Stimulated activated CD8-positive, alpha-beta memory T cell treated with anti-CD3 and anti-CD28 coated beads, Interleukin-7, amount 100 ng/mL, for 1 hour (primary cell): ENCODE results near the gene EIF4E1B.

Experiments
- DNase-seq, 2 donors: peaks; one replicate each; pipeline ENCODE4 v3.0.0-alpha.2; 2020; ENCODE audit warnings: low read depth in 2 of 2

Gene EIF4E1B

DNA sequence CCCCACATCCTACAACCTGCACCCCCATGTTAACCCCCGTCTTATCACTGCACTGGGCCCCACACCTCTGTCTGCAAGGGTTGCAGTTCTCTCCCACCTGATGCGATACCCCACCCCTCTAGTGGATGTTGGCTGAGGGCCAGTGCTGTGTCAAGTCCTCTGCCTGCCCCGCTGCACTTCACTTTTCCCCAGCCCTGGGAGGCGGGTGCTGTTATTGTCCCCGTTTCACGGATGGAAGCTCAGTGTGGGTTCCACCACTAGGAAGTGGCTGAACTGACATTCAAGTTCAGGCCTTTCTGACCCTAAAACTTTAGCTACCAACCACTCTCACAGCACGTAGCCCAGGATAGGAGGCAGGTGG, 3.6 kb upstream of the EIF4E1B start:
- no peak for DNase-seq

DNA sequence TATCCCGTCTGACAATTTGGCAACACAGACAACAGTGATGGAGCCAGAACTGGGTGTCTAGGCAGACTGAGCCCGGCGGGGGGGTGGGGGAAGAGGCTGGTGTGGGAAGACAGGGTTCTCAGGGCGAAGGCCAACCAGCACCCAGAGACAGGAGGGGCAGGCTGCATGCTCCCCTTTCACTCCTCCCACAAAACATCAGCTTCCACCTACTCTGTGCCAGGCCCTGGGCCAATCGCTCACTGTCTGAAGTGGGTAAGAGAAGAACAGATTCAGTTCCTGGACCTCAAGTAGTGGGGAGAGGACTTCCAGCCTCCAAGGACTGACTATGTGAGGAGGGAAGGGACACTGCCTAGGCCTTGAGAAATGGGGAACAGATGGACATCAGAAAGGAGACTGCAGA, 2.9 kb upstream of the EIF4E1B start:
- DNase-seq: no peak

- DNase-seq: no peak
Observed at GRCh38 chr5:176628406-176629228, 1.9 kb upstream of the EIF4E1B start.

GRCh38 chr5:176629317-176629852, 1.1 kb upstream of the EIF4E1B start:
- no peak for DNase-seq

GRCh38 chr5:176630681-176631222, 277 bp downstream of the EIF4E1B start:
- DNase-seq: no peak

GRCh38 chr5:176631383-176632200, 1.1 kb downstream of the EIF4E1B start:
- no peak for DNase-seq

- DNase-seq: no peak
Observed at GRCh38 chr5:176632745-176633144, 2.3 kb downstream of the EIF4E1B start.

GRCh38 chr5:176633598-176633997, 3.1 kb downstream of the EIF4E1B start:
- DNase-seq: no peak

- DNase-seq: no peak
Observed at GRCh38 chr5:176636426-176636825, 6.0 kb downstream of the EIF4E1B start.

GRCh38 chr5:176637556-176637955, 7.1 kb downstream of the EIF4E1B start:
- DNase-seq: no peak

- no peak for DNase-seq
Observed at GRCh38 chr5:176638437-176638836, 8.0 kb downstream of the EIF4E1B start.

- no peak for DNase-seq
Observed at GRCh38 chr5:176639208-176639607, 8.7 kb downstream of the EIF4E1B start.

DNA sequence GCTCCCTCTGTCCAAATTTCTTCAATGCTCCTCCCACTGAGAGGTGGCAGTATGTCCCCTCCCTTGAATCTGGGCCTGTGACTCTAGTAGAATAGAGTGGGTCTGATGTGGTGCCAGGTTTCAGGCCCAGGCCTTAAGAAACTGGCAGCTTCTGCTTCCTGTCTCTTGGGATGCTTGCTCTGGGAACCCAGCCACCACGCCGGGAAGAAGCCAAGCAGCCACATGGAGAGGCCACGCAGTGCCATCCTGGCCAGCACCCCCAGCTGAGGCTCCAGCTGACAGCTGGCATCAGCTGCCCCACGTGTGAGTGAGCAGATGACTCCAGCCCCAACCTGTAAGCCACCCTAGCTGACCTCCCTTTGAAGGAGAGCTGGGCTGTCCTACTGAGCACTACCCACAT, 9.5 kb downstream of the EIF4E1B start:
- no peak for DNase-seq

DNA sequence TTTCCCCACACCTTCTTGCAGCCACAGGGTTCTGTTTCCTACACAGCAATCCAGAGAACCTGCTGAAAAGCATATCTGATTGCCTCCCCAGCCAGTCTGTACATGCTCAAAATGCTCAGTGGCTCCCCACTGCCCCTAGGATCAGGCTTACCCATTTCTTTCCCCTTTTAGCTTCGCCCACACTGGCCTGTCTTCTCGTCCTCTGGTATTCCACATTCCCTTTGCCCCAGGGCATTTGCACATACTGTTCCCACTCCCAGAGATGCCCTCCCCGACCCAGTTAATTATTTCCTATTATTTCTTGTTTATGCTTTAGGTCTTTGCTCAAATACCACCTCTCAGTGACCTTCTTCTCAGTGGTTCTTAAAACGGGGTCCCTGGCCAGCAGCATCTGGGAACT, 10.1 kb downstream of the EIF4E1B start:
- no peak for DNase-seq

DNA sequence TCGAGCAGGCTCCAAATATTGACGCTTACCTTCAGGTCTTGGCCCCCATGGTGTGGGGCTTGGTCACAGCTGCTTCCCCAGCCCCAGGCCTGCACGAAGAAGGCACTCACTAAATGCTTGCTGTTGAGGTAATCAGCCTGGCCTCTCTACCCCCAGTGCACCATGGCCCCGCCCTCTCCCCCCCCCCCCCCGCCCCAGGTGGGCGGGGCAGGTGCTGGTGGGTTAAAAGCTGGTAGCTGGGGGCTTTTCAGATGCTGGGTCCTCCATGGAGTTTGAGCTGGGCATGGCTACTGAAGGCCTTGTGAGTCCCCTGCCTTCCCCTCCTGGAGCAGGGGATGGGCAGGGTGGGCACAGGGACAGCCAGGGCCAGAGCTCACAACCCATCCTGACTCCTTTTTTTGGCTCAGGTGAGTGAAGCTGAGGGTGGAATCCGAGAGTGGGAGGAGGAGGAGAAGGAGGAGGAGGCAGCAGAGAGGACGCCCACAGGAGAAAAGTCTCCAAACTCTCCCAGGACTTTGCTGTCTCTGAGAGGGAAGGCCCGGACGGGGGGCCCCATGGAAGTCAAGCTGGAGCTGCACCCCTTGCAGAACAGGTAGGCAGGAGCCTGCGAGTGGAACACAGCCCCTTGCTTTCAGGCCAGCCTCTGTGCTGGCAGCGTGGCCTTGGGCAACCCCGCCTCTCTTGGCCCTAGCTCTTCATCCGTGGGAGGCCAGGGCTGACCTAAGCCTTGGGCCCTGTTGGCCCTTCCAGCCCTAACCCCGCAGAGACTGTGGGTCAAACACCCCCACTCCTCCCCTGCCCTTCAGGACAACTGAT, 12.4 kb downstream of the EIF4E1B start:
- no peak for DNase-seq

DNA sequence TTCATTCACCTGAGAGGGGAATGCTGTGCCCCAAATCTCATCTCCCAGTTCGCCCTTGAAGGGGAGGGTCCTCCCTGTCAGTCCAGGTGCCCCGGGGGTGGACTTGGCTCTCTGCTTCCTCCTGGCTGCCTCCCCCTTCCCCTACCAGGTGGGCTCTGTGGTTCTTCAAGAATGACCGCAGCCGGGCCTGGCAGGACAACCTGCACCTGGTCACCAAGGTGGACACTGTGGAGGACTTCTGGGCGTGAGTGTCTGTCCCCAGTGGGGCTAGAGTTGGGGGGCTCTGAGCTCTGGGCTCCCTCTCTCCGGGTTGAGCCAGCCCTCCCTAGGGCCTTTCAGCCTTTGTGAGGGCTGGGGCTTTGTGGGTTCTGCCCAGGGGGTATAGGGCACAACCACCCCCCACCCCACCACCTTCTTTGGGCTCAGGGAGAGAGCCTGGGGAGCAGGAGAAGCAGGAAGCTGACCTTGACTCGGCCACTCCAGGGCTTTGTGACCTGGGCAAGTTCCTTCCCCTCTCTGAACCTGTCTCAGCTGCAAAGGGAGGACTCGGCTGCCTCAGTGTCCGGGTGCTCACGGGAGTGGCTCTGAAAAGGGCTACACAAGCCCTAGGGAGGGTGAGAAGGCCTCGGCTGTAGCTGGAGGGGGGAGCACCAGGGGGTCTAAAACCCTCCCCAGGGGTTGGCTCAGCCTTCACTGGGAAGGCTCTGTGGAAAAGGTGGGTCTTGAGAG, 13.2 kb downstream of the EIF4E1B start:
- no peak for DNase-seq

- DNase-seq: no peak
Observed at GRCh38 chr5:176644294-176644693, 13.8 kb downstream of the EIF4E1B start.

GRCh38 chr5:176644878-176645670, 14.6 kb downstream of the EIF4E1B start:
- DNase-seq: no peak

- no peak for DNase-seq
Observed at GRCh38 chr5:176646049-176646706, 15.7 kb downstream of the EIF4E1B start.

DNA sequence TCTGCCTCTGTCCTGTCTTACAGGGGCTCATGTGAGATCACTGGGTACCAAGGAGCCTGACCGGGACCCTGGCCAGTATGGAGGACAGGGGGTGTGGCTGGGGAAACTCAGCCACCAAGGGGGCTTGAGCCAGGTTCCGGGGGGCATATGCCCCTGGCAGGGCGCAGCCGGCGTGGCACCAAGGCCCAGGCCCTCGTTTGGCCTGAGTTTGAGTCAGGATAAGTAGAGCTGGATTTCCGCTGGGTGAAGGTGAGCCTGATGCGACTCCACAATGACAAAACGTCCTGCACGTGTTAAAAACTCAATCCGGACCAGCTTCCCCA, 16.2 kb downstream of the EIF4E1B start:
- no peak for DNase-seq
